ENCODE data around the gene C1QTNF1.
A peak's percentile ranks its signal among the peaks of the same experiment; 100 is the strongest.
"Not testable (repeated sequence)": the region's sequence is repeated elsewhere in the genome, so short reads cannot be mapped to it uniquely, and the experiment has no call there.

Gene C1QTNF1

GRCh38 chr17:79006794-79007503 lies 17.0 kb upstream of the C1QTNF1 start:
- DNase-seq, result no peak

GRCh38 chr17:79007504-79008381 lies 16.2 kb upstream of the C1QTNF1 start:
- DNase-seq, result no peak

- no peak for DNase-seq
These were observed 15.1 kb upstream of the C1QTNF1 start for GRCh38 chr17:79008666-79009387.

GRCh38 chr17:79009397-79010303 lies 14.3 kb upstream of the C1QTNF1 start, which contains the start of gene CANT1:
TSS of gene CANT1 (minus strand) at chr17:79009764. CDS start at chr17:78997622, 12,142 bp downstream.
- peak; percentile 75 for DNase-seq

GRCh38 chr17:79010304-79010646 lies 13.7 kb upstream of the C1QTNF1 start:
- no peak for DNase-seq

GRCh38 chr17:79011451-79012147 lies 12.4 kb upstream of the C1QTNF1 start:
- DNase-seq, result no peak

GRCh38 chr17:79012563-79013134 lies 11.3 kb upstream of the C1QTNF1 start:
- no peak for DNase-seq

GRCh38 chr17:79014158-79014758 lies 9.7 kb upstream of the C1QTNF1 start:
- DNase-seq, result no peak

GRCh38 chr17:79017546-79018369 lies 6.2 kb upstream of the C1QTNF1 start:
- no peak for DNase-seq

- no peak for DNase-seq
These were observed 5.6 kb upstream of the C1QTNF1 start for GRCh38 chr17:79018370-79018695.

GRCh38 chr17:79019261-79019631 lies 4.7 kb upstream of the C1QTNF1 start:
- DNase-seq, result no peak

- DNase-seq, result peak; percentile 49
These were observed 4.1 kb upstream of the C1QTNF1 start for GRCh38 chr17:79019632-79020584.

GRCh38 chr17:79020631-79021301 lies 3.2 kb upstream of the C1QTNF1 start:
- DNase-seq, result no peak

- DNase-seq, result not testable (repeated sequence)
These were observed 2.0 kb upstream of the C1QTNF1 start for GRCh38 chr17:79021929-79022328.

- no peak for DNase-seq
These were observed 1.4 kb upstream of the C1QTNF1 start for GRCh38 chr17:79022507-79022991.

GRCh38 chr17:79023180-79023705 lies 726 bp upstream of the C1QTNF1 start:
- DNase-seq, result no peak

GRCh38 chr17:79024901-79025737 lies 1.1 kb downstream of the C1QTNF1 start:
- no peak for DNase-seq

All from NCI-H446 treated with DMSO at 0.1 percent for 48 hours (cell line).